H9 (cell line): ENCODE data around the gene TPRX2. TPM values are rescaled to one million over a fixed set of nuclear protein-coding genes. Genes with fewer than 3 reads are reported as not detected.

Source experiments
- DNase-seq: peaks from one replicate; pipeline ENCODE4 v3.0.0-alpha.2; 2017
- H2AFZ ChIP-seq: one replicate; pipeline ENCODE4 v1.6.1; 2013; ENCODE audit warnings: mild to moderate bottlenecking, low read length, control low read depth, moderate library complexity
- H2AK5ac ChIP-seq: 2 replicates; pipeline ENCODE4 v1.6.1; 2013; ENCODE audit warnings: low read length, control low read depth, mixed read lengths; ENCODE audit not compliant: insufficient read length
- H2BK120ac ChIP-seq: one replicate; pipeline ENCODE4 v1.6.1; 2013; ENCODE audit warnings: low read depth, mild to moderate bottlenecking, low read length, control low read depth, inconsistent platforms; ENCODE audit not compliant: poor library complexity, severe bottlenecking
- H2BK12ac ChIP-seq: 2 replicates; pipeline ENCODE4 v1.6.1; 2013; ENCODE audit warnings: low read length, control low read depth, mixed read lengths, low read depth; ENCODE audit not compliant: insufficient read length
- H2BK15ac ChIP-seq: 2 replicates; pipeline ENCODE4 v1.6.1; 2013; ENCODE audit warnings: low read depth, low read length, control low read depth
- H2BK20ac ChIP-seq: one replicate; pipeline ENCODE4 v1.6.1; 2013; ENCODE audit warnings: low read depth, mild to moderate bottlenecking, low read length, control low read depth, inconsistent platforms; ENCODE audit not compliant: poor library complexity, severe bottlenecking
- H2BK5ac ChIP-seq: 2 replicates; pipeline ENCODE4 v1.6.1; 2013; ENCODE audit warnings: low read length, control low read depth, mixed read lengths; ENCODE audit not compliant: insufficient read length
- H3K14ac ChIP-seq: 2 replicates; pipeline ENCODE4 v1.6.1; 2013; ENCODE audit warnings: low read length, control low read depth; ENCODE audit not compliant: insufficient read depth
- H3K18ac ChIP-seq: 2 replicates; pipeline ENCODE4 v1.6.1; 2013; ENCODE audit warnings: low read depth, mild to moderate bottlenecking, mixed read lengths, low read length, control low read depth; ENCODE audit not compliant: insufficient read length
- H3K23ac ChIP-seq: 2 replicates; pipeline ENCODE4 v1.6.1; 2013; ENCODE audit warnings: low read length, control low read depth, mixed read lengths, low read depth; ENCODE audit not compliant: insufficient read length
- H3K23me2 ChIP-seq: 2 replicates; pipeline ENCODE4 v1.6.1; 2013; ENCODE audit warnings: low read depth, mild to moderate bottlenecking, mixed read lengths, low read length, control low read depth; ENCODE audit not compliant: insufficient read length, poor library complexity, severe bottlenecking
- H3K27ac ChIP-seq: 2 replicates; pipeline ENCODE4 v1.5.1; 2013; ENCODE audit warnings: low read length, control low read depth, mixed read lengths, low read depth; ENCODE audit not compliant: insufficient read length
- H3K27me3 ChIP-seq: 2 replicates; pipeline ENCODE4 v1.6.1; 2013; ENCODE audit warnings: low read length, control low read depth, inconsistent platforms; ENCODE audit not compliant: insufficient read depth
- H3K4ac ChIP-seq: 2 replicates; pipeline ENCODE4 v1.6.1; 2013; ENCODE audit warnings: low read depth, mild to moderate bottlenecking, control low read depth, inconsistent platforms, low read length, moderate library complexity
- H3K4me1 ChIP-seq: 2 replicates; pipeline ENCODE4 v1.6.1; 2013; ENCODE audit warnings: low read length, control low read depth, inconsistent platforms; ENCODE audit not compliant: insufficient read depth
- H3K4me2 ChIP-seq: 2 replicates; pipeline ENCODE4 v1.6.1; 2013; ENCODE audit warnings: low read length, control low read depth, mixed read lengths; ENCODE audit not compliant: insufficient read length, insufficient read depth
- H3K56ac ChIP-seq: 2 replicates; pipeline ENCODE4 v1.6.1; 2013; ENCODE audit warnings: low read depth, mild to moderate bottlenecking, mixed read lengths, low read length, control low read depth; ENCODE audit not compliant: insufficient read length
- H3K79me1 ChIP-seq: 2 replicates; pipeline ENCODE4 v1.6.1; 2013; ENCODE audit warnings: low read depth, mild to moderate bottlenecking, moderate library complexity, low read length, control low read depth, inconsistent platforms; ENCODE audit not compliant: insufficient read depth, poor library complexity, severe bottlenecking
- H3K79me2 ChIP-seq: 2 replicates; pipeline ENCODE4 v1.6.1; 2013; ENCODE audit warnings: low read length, control low read depth, inconsistent platforms; ENCODE audit not compliant: insufficient read depth
- H3K9ac ChIP-seq: 2 replicates; pipeline ENCODE4 v1.6.1; 2013; ENCODE audit warnings: low read length, control low read depth, mixed read lengths; ENCODE audit not compliant: insufficient read length; ENCODE audit errors: extremely low read depth
- H3K9me3 ChIP-seq: one replicate; pipeline ENCODE4 v1.6.1; 2013; ENCODE audit warnings: low read depth, low read length, inconsistent platforms; ENCODE audit not compliant: control insufficient read depth
- H3T11ph ChIP-seq: one replicate; pipeline ENCODE4 v1.6.1; 2013; ENCODE audit warnings: mild to moderate bottlenecking, low read length, control low read depth, inconsistent platforms
- H4K20me1 ChIP-seq: one replicate; pipeline ENCODE4 v1.6.1; 2013; ENCODE audit not compliant: control insufficient read depth, insufficient read length, insufficient read depth
- H4K5ac ChIP-seq: 2 replicates; pipeline ENCODE4 v1.6.1; 2013; ENCODE audit warnings: low read depth, mild to moderate bottlenecking, mixed read lengths, low read length, control low read depth; ENCODE audit not compliant: insufficient read length
- H4K8ac ChIP-seq: replicated peaks from 2 replicates; pipeline ENCODE4 v1.6.1; 2013; ENCODE audit warnings: low read length, control low read depth, mixed read lengths, low read depth; ENCODE audit not compliant: insufficient read length
- H4K91ac ChIP-seq: 2 replicates; pipeline ENCODE4 v1.6.1; 2013; ENCODE audit warnings: low read depth, mild to moderate bottlenecking, moderate library complexity, mixed read lengths, low read length, control low read depth; ENCODE audit not compliant: insufficient read length
- H3K27ac Mint-ChIP-seq, 3 experiments: 2 replicates in 2 of 3; 3 replicates in 1 of 3; pipeline ENCODE4 v1.8.0; 2020 to 2021; ENCODE audit warnings: mixed read lengths in 3 of 3, mild to moderate bottlenecking in 1 of 3, moderate library complexity in 1 of 3
- H3K27me3 Mint-ChIP-seq: 2 replicates; pipeline ENCODE4 v1.8.0; 2021; ENCODE audit warnings: low read depth, mild to moderate bottlenecking, moderate library complexity, mixed read lengths
- H3K36me3 Mint-ChIP-seq, 3 experiments: 2 replicates in 2 of 3; 3 replicates in 1 of 3; pipeline ENCODE4 v1.8.0; 2020 to 2021; ENCODE audit warnings: low read depth in 3 of 3, mixed read lengths in 3 of 3; ENCODE audit not compliant: insufficient read depth in 1 of 3
- H3K4me1 Mint-ChIP-seq, 2 experiments: 2 replicates each; pipeline ENCODE4 v1.8.0; 2020; ENCODE audit warnings: mixed read lengths in 2 of 2
- H3K4me3 Mint-ChIP-seq, 2 experiments: 2 replicates in 1 of 2; 3 replicates in 1 of 2; pipeline ENCODE4 v1.8.0; 2020 to 2021; ENCODE audit warnings: mild to moderate bottlenecking in 2 of 2, mixed read lengths in 2 of 2, moderate library complexity in 1 of 2
- H3K9me3 Mint-ChIP-seq, 2 experiments: 2 replicates in 1 of 2; 3 replicates in 1 of 2; pipeline ENCODE4 v1.8.0; 2020; ENCODE audit warnings: mild to moderate bottlenecking in 2 of 2, mixed read lengths in 2 of 2, moderate library complexity in 1 of 2
- WGBS: extraction: QIAGEN DNeasy Blood & Tissue Kit; methylation state at CpG from one replicate; pipeline ENCODE4 v1.1.7; 2013; ENCODE audit warnings: missing lambda C conversion rate, low lambda C conversion rate, mixed read lengths; ENCODE audit not compliant: insufficient read length; ENCODE audit errors: extremely low coverage; 5-methylcytosine and 5-hydroxymethylcytosine counted together
- total RNA-seq: library from RNA; stranded (reverse); gene quantifications from 2 replicates; pipeline ENCODE4 v1.2.1, GENCODE V29; 2021
- TF ChIP-seq, protein P1 (sequence below): fragments of 200-600 bp; sonication (generic); conservative IDR thresholded peaks from 3 replicates; pipeline ENCODE4 v1.8.0; 2021; ENCODE audit warnings: antibody characterized with exemption, mild to moderate bottlenecking

Gene TPRX2
- total RNA-seq, 1 experiment from 2014 or later: not detected

DNA sequence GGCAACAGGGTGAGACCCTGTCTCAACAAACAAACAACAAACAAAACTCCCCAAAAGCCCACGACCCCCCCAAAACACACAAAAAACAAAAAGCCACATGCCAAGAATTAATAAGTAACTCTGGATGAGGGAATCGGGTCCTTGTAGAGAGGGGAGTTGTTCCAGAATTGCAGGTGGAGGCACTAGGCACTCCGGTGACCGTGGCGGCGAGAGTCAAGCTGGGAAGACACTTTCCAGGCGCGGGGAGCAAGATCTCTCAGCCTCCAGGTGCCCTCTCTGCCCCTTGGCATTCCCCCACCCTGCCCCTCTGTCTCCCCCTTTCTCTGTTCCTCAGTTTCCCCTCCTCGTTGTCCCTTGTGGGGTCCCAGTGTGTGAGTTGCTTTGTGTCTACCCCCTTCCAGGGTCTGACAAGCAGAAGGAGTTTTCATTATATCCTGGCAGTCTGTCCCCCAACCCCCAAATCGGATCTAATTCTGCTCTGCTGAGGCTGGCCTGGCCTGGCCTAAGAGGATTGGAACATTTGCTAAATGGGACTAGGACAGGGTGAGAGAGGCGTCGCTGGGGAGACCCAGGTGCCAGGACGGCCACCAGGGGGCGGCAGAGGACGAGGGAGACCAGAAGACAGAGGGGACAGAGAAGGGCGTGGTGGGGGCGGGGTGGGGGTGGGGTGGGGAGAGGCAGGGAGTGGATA is 45.6 kb upstream of the TPRX2 start:
- Histone ChIP-seq H4K8ac (no peak overlapping the region), H2BK120ac (no peak overlapping the region), H2AFZ (no peak overlapping the region), H2BK15ac (no peak overlapping the region), H3K27me3 (no peaks in the 10 kb centered on the region), H2BK20ac (no peak overlapping the region), H3K79me1 (no peaks in the 10 kb centered on the region), H3K79me2 (no peaks in the 10 kb centered on the region), H3K23ac (no peak overlapping the region), H3K27ac (no peak overlapping the region), H4K91ac (no peak overlapping the region), H2AK5ac (no peak overlapping the region), H2BK12ac (no peak overlapping the region), H3K23me2 (no peaks in the 10 kb centered on the region), H2BK5ac (no peak overlapping the region), H3K56ac (no peak overlapping the region), H3K4ac (no peak overlapping the region), H3T11ph (no peak overlapping the region), H3K4me2 (no peak overlapping the region), H4K20me1 (no peaks in the 10 kb centered on the region), H4K5ac (no peak overlapping the region), H3K4me1 (no peaks in the 10 kb centered on the region), H3K9ac (no peak overlapping the region), H3K14ac (no peak overlapping the region), H3K9me3 (no peaks in the 10 kb centered on the region), H3K18ac (no peak overlapping the region)
- Mint-ChIP-seq H3K4me1 (peaks cover 2 to 10% of the 10 kb centered on the region in 2 experiments; a peak in 2 of 4 replicates), H3K27ac (peak overlapping the region in 1 of 3 experiments; percentile 28; a peak in 1 of 7 replicates), H3K36me3 (no peaks in the 10 kb centered on the region), H3K27me3 (no peaks in the 10 kb centered on the region), H3K9me3 (no peaks in the 10 kb centered on the region), H3K4me3 (no peak overlapping the region)
- TF ChIP-seq, protein P1, sequence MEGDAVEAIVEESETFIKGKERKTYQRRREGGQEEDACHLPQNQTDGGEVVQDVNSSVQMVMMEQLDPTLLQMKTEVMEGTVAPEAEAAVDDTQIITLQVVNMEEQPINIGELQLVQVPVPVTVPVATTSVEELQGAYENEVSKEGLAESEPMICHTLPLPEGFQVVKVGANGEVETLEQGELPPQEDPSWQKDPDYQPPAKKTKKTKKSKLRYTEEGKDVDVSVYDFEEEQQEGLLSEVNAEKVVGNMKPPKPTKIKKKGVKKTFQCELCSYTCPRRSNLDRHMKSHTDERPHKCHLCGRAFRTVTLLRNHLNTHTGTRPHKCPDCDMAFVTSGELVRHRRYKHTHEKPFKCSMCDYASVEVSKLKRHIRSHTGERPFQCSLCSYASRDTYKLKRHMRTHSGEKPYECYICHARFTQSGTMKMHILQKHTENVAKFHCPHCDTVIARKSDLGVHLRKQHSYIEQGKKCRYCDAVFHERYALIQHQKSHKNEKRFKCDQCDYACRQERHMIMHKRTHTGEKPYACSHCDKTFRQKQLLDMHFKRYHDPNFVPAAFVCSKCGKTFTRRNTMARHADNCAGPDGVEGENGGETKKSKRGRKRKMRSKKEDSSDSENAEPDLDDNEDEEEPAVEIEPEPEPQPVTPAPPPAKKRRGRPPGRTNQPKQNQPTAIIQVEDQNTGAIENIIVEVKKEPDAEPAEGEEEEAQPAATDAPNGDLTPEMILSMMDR: peak; percentile 75
- DNase-seq: peak; percentile 93
- WGBS: no CpG with 5 or more reads among the region's 17 CpGs
